Glomerular endothelial cell (primary cell): ENCODE results near the gene NIBAN1. TPM values are rescaled to one million over a fixed set of nuclear protein-coding genes. Genes with fewer than 3 reads are reported as not detected.
"Not testable (repeated sequence)": the region's sequence is repeated elsewhere in the genome, so short reads cannot be mapped to it uniquely, and the experiment has no call there.

Experiments used
- DNase-seq: peaks from one replicate; pipeline ENCODE4 v3.0.0-alpha.2; 2011; ENCODE audit warnings: low read depth, low spot score; ENCODE audit errors: extremely low read depth
- total RNA-seq: library from RNA; depleted of rRNA; stranded (reverse); fragments of >200 nt; gene quantifications from 2 replicates; pipeline ENCODE4 v1.2.3, GENCODE V29; 2015

Gene NIBAN1, protein sequence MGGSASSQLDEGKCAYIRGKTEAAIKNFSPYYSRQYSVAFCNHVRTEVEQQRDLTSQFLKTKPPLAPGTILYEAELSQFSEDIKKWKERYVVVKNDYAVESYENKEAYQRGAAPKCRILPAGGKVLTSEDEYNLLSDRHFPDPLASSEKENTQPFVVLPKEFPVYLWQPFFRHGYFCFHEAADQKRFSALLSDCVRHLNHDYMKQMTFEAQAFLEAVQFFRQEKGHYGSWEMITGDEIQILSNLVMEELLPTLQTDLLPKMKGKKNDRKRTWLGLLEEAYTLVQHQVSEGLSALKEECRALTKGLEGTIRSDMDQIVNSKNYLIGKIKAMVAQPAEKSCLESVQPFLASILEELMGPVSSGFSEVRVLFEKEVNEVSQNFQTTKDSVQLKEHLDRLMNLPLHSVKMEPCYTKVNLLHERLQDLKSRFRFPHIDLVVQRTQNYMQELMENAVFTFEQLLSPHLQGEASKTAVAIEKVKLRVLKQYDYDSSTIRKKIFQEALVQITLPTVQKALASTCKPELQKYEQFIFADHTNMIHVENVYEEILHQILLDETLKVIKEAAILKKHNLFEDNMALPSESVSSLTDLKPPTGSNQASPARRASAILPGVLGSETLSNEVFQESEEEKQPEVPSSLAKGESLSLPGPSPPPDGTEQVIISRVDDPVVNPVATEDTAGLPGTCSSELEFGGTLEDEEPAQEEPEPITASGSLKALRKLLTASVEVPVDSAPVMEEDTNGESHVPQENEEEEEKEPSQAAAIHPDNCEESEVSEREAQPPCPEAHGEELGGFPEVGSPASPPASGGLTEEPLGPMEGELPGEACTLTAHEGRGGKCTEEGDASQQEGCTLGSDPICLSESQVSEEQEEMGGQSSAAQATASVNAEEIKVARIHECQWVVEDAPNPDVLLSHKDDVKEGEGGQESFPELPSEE
- total RNA-seq = 5.9 and 19.7 TPM in 2 replicates

DNA sequence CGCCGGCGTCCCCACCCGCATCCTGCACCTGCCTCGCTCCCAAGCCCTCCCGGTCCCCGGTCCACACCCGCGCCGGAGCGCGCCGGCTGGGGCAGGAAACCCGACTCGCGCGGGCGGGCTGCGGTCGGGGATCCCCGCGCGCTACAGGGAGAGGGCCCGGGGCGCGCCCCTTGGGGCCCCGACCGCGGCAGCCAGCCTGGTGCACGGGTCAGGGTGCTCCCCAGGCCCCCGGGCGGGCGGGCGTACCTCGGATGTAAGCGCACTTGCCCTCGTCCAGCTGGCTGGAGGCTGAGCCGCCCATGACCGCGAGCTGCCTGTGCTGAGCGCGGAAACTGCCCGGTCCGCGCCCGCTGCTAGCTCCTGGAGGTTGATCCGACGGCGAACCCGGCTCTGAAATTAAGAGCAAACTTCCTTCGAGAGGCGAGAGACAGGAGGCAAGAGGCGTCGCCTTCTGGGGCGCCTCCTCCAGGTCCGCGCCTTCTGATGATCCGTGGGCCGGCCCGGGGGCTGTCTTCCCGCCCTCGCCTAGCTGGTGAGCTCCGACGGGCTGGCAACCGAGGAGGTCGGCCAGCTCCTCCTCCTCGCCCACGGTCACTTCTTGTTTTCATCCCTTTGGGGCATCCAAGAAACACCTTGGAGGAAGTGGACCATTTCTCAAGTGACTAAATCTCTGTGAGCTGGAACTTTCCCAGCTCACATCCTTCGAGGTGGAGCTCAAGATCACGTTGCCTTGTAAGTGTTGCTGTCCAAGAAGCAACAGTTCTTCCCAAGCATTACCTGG, at the start of gene NIBAN1:
NIBAN1 (minus strand) TSS at position 453 of the 781 bp plus-strand sequence; CDS start at position 301, 152 bp downstream.
- no peak for DNase-seq

DNA sequence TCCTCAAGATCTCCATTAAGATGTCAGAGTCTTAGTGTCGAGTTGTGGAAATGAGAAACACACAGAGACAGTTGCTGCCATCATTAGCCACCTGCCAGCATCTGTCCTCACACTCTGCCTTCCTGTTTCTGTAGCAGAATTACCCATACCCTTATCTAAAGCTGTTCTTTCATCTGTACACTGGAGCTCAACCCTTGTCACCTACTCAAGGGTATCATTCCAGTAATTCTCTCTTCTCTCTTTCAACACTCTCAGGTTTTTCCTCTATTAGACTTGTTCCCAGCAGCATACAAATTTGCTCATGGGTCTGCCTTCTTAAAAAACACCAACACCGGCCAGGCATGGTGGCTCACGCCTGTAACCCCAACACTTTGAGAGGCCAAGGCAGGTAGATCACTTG, 43.7 kb upstream of the NIBAN1 start:
- DNase-seq = no peak

DNA sequence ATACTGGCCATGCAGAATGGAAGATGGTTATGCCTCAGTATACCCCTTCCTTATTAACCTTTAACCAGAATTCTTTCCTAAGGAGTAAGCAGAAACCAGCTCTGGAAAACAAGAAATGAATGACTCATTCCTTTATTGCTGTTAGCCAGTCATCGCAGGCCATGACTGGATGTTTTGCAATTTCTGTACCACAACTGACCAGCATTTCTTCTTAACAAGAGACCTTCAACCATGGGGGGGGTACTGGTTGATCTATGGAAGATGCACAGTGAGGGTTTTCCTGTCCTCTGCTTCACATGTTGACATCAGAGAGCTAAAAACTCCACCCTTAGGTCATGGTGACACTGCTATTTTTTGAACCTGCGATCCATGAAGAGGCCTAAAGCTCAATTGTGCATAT, 43.0 kb upstream of the NIBAN1 start:
- DNase-seq = peak; percentile 10

DNA sequence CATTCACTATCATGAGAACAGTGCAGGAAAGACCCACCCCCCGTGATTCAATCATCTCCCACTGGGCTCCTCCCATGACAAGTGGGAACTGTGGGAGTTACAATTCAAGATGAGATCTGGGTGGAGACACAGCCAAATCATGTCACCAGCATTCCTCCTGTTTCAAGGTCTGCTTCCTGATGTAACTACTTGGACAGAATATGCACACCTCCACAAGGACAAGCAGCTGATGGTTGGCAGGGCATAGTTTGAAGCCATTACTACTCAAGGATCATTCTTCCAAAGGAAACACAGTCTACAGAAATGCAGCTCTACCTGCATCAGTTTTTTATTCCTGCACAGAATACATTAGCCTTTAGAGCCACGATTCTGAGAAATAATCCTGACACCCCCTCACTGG, 42.6 kb upstream of the NIBAN1 start:
- DNase-seq = no peak

DNA sequence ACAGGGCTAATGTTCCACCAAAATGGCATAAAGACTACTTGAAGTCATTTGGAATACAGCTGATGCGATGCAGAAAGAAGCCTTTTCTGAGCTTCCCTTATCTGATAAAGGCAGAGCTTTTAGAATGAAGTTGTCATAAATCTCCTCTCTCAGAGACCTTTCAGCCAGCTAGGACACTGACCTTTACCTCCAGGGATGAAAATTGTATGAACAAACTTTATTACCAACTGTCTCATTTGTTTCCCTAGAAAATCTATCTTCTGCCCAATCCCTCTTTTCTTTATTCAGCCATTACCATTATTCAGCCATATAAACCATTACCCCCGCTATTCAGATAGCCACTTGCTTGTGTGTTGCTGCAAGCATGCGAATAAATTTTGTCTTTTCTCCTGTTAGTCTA, 41.3 kb upstream of the NIBAN1 start:
- no peak for DNase-seq

DNA sequence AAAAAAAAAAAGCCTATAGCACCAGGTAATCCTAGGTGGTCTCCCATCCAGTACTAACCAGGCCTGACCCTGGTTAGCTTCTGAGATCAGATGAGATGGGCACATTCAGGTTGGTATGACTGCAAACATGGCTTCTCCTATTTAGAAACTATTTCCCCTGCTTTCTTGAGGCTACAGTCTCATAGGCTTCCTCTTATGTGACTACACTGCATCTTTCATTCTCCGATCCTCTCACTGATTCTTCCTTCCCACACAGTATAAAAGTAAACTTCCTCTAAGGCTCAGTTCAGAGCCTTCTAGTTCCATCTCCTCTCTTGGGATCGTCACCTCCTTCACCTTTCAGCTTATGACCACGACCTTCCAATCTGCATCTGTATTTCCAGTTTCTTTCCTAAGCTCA, 40.6 kb upstream of the NIBAN1 start:
- no peak for DNase-seq

DNA sequence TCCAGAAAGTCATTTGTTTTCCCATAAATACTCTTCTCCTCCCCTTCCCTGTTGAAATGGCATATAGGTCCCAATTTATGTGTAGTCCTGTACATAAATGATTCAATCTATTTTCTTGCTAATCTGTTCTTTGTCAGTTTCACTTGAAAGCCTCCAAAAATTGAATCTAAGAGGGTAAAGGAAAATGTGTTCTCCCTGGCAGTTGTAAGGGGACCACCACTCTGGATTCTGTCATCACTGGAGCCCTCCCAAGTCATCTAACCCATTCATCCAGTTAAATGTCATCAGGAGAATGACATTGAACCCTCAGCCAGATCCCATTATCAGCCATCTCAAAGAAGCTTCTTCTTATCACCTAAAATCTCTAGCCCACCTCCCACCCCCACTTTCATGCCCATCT, 36.1 kb upstream of the NIBAN1 start:
- DNase-seq = no peak

DNA sequence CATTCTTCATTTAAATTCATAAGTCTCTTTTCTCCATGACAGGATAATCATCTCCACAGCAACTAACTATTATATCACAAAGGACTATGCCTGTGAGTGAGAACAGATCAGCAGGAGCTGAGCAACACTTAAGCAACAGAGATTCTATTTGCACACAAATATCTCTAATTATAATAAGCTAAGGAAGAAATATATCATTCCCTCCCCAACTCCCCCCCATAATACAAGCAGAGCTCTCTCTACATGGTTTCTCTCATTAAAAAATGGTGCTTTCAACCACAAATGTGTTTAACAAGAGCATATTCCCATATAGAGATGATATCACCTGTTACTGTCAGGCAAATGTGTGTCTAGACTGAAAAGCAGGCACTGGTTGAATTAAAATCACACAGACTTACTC, 34.5 kb upstream of the NIBAN1 start:
- DNase-seq = no peak

DNA sequence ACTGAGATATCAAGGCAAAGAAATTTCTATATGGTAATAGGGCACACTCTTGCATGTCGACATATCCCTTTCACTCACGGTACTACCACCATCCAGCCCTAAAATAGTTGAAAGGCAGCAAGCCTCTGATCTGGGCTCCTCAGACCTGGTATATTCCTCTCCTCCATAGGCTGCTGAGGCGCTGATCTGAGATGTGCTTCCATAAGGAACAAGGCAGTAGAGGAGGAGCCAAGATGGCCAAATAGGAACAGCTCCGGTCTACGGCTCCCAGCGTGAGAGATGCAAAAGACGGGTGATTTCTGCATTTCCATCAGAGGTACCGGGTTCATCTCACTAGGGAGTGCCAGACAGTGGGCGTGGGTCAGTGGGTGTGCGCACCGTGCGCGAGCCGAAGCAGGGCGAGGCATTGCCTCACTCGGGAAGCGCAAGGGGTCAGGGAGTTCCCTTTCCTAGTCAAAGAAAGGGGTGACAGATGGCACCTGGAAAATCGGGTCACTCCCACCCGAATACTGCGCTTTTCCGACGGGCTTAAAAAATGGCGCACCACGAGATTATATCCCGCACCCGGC, 27.1 kb upstream of the NIBAN1 start:
- not testable (repeated sequence) for DNase-seq

DNA sequence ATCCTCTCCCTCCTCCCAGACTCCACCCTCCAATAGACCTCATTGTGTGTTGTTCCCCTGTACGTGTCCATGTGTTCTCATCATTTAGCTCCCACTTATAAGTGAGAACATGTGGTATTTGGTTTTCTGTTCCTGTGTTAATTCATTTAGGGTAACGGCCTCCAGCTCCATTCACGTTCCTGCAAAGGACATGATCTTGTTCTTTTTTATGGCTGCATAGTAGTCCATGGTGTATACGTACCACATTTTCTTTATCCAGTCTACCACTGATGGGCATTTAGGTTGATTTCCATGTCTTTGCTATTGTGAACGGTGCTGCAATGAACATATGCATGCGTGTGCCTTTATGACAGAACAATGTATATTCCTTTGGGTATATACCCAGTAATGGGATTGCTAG, 25.7 kb upstream of the NIBAN1 start:
- not testable (repeated sequence) for DNase-seq

DNA sequence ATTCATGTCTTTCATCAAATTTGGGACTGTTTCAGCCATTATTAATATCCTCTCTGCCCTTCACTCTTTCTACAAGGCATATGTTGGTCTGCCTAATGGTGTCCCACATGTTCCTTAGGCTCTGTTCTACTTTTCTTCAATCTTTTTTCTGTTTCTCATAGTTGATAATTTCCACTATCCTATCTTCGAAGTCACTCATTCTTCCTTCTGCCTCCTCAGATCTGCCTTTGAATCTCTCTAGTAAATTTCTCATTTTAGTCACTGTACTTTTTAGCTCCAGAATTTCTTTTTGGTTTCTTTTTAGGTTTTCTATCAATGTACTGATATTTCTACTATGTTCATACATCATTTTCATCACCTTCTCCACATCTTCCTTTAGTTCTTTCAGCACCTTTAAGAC, 20.0 kb upstream of the NIBAN1 start:
- DNase-seq = no peak

DNA sequence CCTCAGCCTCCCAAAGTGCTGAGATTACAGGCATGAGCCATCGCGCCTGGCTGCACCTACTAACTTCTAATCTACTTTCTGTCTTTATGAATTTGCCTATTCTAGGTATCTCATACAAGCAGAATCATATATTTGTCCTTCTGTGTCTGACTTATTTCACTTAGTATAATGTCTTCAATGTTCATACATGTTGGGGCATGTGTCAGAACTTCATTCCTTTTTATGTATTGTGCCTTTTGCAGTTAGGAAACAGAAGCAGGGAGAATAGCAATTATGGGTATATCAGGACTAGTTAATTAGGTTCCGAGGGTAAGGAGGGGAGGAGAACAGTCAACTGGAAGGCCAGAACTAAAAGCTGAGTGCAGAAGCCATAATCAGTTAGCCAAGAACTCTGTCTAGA, 18.0 kb upstream of the NIBAN1 start:
- DNase-seq = no peak

DNA sequence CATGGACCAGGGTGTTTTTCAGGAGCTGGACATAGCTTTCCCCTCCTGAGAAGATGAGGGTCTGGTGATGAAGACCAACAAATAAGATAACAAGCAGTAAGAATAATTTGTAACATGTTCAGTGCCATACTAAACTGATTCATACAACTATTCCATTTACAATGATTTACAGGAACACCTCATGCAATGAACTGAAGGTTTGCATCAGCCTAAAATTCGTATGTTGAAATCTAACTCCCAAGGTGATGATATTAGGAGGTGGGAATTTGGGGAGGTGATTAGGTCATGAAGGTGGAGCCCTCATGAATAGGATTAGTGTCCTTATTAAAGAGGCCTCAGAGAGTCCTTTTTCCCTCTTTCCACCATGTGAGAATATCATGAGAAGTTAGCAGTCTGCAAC, 15.9 kb upstream of the NIBAN1 start:
- DNase-seq = no peak

DNA sequence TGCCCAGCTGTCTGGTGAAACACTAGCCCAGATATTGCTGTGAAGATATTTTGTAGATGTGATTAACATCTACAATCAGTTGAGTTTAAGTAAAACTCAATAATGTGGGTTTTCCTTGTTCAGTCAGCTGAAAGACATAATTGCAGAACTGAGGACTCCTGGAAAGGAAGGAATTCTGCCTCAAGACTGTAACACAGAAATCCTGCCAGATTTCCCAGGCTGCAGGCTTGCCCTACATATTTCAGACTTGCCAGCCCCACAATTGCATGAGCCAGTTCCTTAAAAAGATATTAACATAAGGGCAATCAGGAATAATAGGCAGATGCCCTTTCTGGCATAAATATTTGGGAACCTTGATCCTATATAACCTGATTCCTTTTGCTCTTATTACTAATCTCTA, 14.2 kb upstream of the NIBAN1 start:
- DNase-seq = no peak

DNA sequence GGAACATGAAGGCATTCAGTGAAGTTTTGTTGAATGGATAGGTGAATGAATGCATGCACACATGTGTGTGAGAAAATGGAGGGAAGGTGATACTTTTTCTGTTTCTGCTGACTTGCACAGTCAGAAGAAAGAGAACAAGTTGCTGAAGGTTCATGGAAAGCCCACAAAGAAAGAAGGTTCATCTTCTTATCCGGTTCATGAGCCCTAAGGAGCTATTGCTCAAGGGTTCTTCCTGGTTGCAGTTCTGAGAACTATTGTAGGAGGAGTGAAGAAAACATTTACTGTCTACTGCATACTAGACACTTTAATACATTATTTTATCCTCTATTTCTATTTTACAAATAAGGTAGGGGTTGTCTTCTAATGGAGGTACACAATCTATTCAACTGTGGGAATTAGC, 13.4 kb upstream of the NIBAN1 start:
- no peak for DNase-seq

DNA sequence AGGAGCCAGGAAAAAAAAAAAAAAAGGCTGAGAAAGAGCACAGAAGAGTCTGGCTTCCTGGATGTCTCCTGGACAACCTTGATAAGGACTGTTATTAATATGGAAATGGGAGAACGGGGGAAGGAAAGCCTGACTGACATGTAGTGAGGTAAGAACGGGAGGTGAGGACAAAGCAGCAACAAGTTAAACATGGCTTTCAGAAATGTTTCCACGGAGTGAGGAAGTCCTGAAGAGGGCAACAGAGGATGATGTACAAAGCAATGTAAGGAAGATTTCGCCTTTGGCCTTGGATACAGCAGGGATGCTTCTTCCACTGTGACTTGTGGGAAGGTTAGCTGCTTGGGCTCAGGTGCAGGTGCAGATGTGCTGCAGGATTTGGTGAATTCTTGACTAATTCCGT, 11.9 kb upstream of the NIBAN1 start:
- no peak for DNase-seq

DNA sequence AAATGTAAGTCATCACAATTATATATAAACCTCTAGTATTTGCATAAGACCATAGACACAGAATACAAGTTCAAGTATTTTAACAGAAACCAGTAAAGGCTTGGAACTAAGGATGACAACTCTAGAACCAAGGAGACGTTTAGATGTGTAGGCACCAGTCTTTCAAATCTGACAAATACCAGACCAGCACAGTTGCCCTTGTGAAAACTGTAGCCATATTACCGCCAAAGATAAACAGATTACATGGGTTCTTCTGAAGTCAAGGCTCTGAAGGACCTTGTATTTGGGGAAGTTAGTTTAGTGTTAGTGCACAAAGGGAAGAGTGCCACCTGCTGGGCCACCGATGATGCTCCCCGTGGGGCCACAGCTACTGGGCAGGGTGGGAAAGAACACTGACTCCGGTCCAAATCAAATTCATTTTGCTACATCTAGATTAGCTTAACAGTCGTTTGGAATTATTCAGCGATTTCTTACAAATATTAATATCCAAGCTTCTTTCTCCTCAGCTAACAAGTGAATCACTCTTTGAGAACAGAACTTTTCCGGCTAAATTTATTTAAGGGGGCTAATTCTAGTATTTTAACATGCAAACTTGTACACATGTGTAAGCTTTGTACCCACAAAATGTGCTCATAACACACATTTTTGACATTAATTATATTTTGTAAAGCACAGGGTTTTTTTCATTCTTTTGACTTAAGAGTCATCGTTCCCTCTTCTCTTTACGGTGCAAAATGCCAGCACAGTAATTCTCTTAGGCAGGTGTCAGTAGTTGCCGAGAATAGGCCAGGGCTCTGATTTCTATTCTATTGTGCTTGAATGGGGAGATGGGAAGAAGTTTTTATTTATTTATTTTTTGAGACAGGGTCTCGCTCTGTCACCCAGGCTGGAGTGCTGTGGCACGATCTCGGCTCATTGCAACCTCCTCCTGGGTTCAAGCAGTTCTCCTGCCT, 8.0 kb upstream of the NIBAN1 start:
- peak; percentile 39 for DNase-seq

DNA sequence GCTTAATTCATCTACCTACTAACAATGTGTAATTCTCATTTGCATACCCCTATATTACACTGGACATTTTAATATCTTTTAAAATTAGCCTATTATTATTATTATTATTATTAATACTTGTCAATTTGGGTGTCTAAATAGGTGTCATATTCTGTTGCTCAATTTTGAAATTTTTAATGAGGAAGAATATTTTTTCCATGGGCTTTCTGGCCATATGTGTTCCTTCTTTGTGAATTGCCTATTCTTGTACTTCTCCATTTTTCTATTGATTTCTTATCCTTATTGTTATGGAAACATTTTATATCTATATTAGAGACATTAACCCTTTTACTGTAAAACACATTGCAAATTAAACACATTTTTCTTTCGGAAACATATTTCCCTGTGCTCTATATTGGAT, 6.4 kb upstream of the NIBAN1 start:
- DNase-seq = no peak

DNA sequence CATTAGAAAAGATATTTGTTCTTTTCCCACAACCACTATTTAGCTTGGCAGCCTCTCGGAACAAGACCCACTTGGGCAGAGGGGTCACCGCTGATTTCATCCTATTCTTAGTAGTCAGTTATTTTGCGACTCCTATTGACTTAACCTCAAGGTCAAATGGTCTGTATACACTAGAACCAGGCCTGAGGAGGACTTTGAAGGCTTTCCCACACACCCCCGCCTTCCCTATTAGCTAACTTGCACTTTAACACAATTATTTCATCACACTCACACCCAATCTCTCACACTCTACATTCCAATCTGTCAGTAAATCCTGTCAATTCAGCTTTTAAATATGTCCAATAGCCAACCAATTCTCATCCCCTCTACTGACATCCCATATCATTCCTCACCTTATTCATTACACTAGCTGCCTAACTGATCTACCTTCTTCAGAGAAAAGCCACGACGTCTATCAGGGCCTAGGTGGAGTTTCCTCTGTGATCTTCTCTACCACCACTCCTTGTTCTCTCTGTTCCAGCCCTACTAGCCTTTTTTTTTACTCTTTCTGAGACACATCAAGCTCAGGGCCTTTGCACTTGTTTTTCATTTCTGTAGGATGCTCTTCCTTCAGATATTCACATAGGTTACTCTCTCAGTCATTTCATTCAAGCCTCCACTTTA, 1.0 kb upstream of the NIBAN1 start:
- no peak for DNase-seq
